ENCODE data around the gene SHISA4.

DNA sequence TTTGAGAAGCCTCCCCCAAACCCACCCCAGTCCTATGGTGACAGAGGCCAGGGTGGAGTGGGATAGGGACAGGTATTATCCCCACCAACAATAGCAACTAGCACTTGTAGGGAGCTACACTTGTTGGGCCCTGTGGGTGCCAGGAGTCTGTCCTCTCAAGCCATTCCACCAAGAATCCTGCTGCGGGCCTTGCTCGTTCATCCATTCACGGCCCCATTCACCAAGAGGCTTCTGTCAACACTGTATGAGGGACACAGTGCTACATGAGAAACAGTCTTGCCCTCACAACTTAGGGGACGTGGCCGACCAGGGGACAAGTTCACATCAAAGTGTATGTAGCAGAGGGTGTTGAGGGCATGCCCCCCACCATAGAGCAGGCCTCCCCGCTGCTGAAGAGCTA is 18.9 kb downstream of the SHISA4 start:
- TF ChIP-seq, protein P1, sequence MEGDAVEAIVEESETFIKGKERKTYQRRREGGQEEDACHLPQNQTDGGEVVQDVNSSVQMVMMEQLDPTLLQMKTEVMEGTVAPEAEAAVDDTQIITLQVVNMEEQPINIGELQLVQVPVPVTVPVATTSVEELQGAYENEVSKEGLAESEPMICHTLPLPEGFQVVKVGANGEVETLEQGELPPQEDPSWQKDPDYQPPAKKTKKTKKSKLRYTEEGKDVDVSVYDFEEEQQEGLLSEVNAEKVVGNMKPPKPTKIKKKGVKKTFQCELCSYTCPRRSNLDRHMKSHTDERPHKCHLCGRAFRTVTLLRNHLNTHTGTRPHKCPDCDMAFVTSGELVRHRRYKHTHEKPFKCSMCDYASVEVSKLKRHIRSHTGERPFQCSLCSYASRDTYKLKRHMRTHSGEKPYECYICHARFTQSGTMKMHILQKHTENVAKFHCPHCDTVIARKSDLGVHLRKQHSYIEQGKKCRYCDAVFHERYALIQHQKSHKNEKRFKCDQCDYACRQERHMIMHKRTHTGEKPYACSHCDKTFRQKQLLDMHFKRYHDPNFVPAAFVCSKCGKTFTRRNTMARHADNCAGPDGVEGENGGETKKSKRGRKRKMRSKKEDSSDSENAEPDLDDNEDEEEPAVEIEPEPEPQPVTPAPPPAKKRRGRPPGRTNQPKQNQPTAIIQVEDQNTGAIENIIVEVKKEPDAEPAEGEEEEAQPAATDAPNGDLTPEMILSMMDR (IDR thresholded peaks at IDR 0.05): no peak
- TF ChIP-seq EZH2 (IDR thresholded peaks at IDR 0.05): no peak

All from neural progenitor cell (in vitro differentiated cells).